HTR-8/SVneo (cell line): ENCODE measurements around the gene OR11A1.
A peak's percentile ranks its signal among the peaks of the same experiment; 100 is the strongest.

ENCODE experiments used
- DNase-seq: peaks from one replicate; pipeline ENCODE4 v3.0.0; 2011; ENCODE audit warnings: low spot score, mixed read lengths; ENCODE audit not compliant: insufficient read length
- FAIRE-seq: peaks from 2 replicates; lab custom pipeline; 2011; peaks lifted over from hg19 to GRCh38; lab: Jason Lieb, UNC

Gene OR11A1

GRCh38 chr6:29414588-29414987 is 42.3 kb downstream of the OR11A1 start, which contains the start of gene OR12D1:
Gene OR12D1, plus strand, starts transcription at chr6:29414928.
- DNase-seq (no peak), FAIRE-seq (no peak)

GRCh38 chr6:29403801-29404200 is 53.1 kb downstream of the OR11A1 start:
- FAIRE-seq (no peak), DNase-seq (no peak)

DNA sequence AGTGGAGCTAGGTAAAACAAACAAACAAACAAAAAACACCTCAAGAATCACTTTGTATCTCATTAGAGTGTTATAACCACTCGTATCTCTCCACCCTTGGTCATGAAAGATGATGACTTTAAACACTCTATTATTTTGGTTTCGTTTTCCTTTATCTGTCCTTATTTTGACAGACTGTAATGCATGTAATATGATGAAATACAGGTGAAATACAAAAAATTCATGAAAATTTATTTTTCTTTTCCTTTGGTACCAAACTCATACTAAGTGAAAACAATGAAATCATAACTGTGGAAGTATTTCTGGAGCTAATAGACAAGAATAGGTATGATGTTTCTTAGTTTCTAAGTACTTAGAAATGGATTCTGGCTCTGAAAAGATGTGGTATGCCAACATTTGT is 57.3 kb downstream of the OR11A1 start:
- DNase-seq (no peak), FAIRE-seq (no peak)

DNA sequence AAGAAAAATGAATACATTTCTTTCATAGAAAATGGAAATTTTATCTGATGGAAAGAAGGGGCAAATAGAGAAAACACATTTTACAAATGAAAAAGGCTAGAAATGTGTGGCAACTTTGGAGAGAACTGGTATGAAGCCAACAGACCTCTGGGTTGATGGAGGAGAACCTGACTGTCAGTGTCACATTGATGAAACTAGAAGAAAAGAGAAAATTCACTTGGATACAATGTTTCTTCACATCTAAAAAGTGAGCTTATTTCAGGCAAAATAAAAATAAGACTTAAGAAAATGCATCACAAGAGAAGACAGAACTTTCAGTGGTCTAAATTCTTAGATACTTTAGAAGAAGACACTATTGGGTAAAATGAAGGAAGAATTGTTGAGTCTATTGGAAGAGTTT is 61.5 kb downstream of the OR11A1 start, which contains the start of gene OR12D2:
TSS of gene OR12D2 (plus strand) at position 301 of the 400 bp plus-strand sequence. CDS start 1,069 bp downstream, outside the sequence.
- FAIRE-seq (no peak), DNase-seq (no peak)

GRCh38 chr6:29388533-29388932 is 68.3 kb downstream of the OR11A1 start:
- no peak for DNase-seq
- FAIRE-seq = no peak

DNA sequence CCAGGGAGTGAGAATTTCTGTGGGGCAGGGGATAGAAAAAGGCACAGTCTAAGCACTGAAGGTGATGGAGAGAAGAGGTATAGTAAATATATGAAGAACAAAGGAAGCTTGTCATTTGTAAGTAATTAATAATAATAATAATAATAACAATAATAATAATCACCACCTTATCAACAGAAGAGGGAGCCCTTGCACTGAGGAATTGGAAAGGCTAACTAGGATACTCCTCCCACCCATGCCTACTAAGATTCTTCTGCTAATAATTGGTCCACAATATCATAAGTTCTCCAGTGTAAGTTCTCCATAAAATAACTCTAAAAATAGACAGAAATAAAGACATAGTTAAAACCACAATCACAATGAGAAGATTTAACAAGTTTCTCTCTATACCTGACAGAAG is 80.9 kb downstream of the OR11A1 start:
- peak; percentile 13 for DNase-seq
- FAIRE-seq = no peak
